Left ventricle myocardium inferior (tissue), 1 donor: ENCODE data around the gene HLF. TPM values are rescaled to one million over a fixed set of nuclear protein-coding genes. Genes with fewer than 3 reads are reported as not detected.

Experiments used
- DNase-seq: peaks from one replicate; pipeline ENCODE4 v3.0.0-alpha.2; 2020
- H3K27ac ChIP-seq: fragments of 200-600 bp; replicated peaks from 2 replicates; pipeline ENCODE4 v1.8.0; 2021
- H3K27me3 ChIP-seq: fragments of 200-600 bp; 2 replicates; pipeline ENCODE4 v1.8.0; 2021; ENCODE audit warnings: low read depth
- H3K36me3 ChIP-seq: fragments of 200-600 bp; 2 replicates; pipeline ENCODE4 v1.8.0; 2021
- H3K4me1 ChIP-seq: fragments of 200-600 bp; 2 replicates; pipeline ENCODE4 v1.8.0; 2021
- H3K4me3 ChIP-seq: fragments of 200-600 bp; 2 replicates; pipeline ENCODE4 v1.8.0; 2021; ENCODE audit warnings: mild to moderate bottlenecking, moderate library complexity
- H3K9me3 ChIP-seq: fragments of 200-600 bp; replicated peaks from 2 replicates; pipeline ENCODE4 v1.8.0; 2021
- CTCF ChIP-seq: fragments of 200-600 bp; IDR thresholded peaks from 2 replicates; pipeline ENCODE4 v1.8.0; 2021; ENCODE audit warnings: antibody characterized with exemption, mild to moderate bottlenecking, borderline replicate concordance
- intact Hi-C: fragments of 100-400 bp; cut with micrococcal nuclease; formaldehyde crosslinking; loops from one replicate; pipeline ENCODE4 v1.11.0; 2022
- total RNA-seq: library from RNA; stranded (reverse); fragmentation: NEBNext Ultra II Directional; extraction: Animal tissue kit (Norgen Biotek cat#: 25700); gene quantifications from one replicate; pipeline ENCODE4 v1.2.1, GENCODE V29; 2021
- donor health status: DM: no; HTN: yes; CAD: no; lungs with severe emphysema.

HLF gene
- total RNA-seq, 1 donor from 2014 or later: 22.6 TPM

GRCh38 chr17:55238931-55239297, 25.8 kb upstream of the HLF start:
- Histone ChIP-seq H3K4me1 (peaks cover 20% of the 10 kb centered on the region), H3K4me3 (peak overlapping the region; percentile 67), H3K27me3 (peaks cover 7% of the 10 kb centered on the region), H3K36me3 (no peaks in the 10 kb centered on the region), H3K27ac (peak overlapping the region; percentile 83), H3K9me3 (no peaks in the 10 kb centered on the region)
- no peak for DNase-seq
- intact Hi-C loops: no loop called here
- TF ChIP-seq CTCF: peak; percentile 16

GRCh38 chr17:55241097-55241496, 23.7 kb upstream of the HLF start:
- no peak for TF ChIP-seq CTCF
- Histone ChIP-seq H3K36me3 (no peaks in the 10 kb centered on the region), H3K4me3 (no peak overlapping the region), H3K27me3 (peaks cover 9% of the 10 kb centered on the region), H3K4me1 (peaks cover 20% of the 10 kb centered on the region), H3K9me3 (no peaks in the 10 kb centered on the region), H3K27ac (no peak overlapping the region)
- no peak for DNase-seq
- intact Hi-C loops: no loop called here

- Histone ChIP-seq H3K4me3 (no peak overlapping the region), H3K27ac (no peak overlapping the region), H3K27me3 (peaks cover 9% of the 10 kb centered on the region), H3K9me3 (no peaks in the 10 kb centered on the region), H3K36me3 (no peaks in the 10 kb centered on the region), H3K4me1 (peaks cover 17% of the 10 kb centered on the region)
- DNase-seq: no peak
- TF ChIP-seq CTCF: no peak
- intact Hi-C loops: no loop called here
These were observed 22.3 kb upstream of the HLF start for GRCh38 chr17:55242476-55242875.

- intact Hi-C loops: no loop called here
- Histone ChIP-seq H3K4me3 (no peak overlapping the region), H3K4me1 (no peaks in the 10 kb centered on the region), H3K27me3 (peaks cover 9% of the 10 kb centered on the region), H3K9me3 (no peaks in the 10 kb centered on the region), H3K27ac (no peak overlapping the region), H3K36me3 (no peaks in the 10 kb centered on the region)
- TF ChIP-seq CTCF: no peak
- DNase-seq: no peak
These were observed 18.8 kb upstream of the HLF start for GRCh38 chr17:55245986-55246385.

GRCh38 chr17:55246583-55246982, 18.2 kb upstream of the HLF start:
- Histone ChIP-seq H3K27ac (no peak overlapping the region), H3K4me3 (no peak overlapping the region), H3K9me3 (no peaks in the 10 kb centered on the region), H3K27me3 (peaks cover 9% of the 10 kb centered on the region), H3K4me1 (no peaks in the 10 kb centered on the region), H3K36me3 (no peaks in the 10 kb centered on the region)
- DNase-seq: no peak
- intact Hi-C loops: no loop called here
- no peak for TF ChIP-seq CTCF

GRCh38 chr17:55248077-55248476, 16.7 kb upstream of the HLF start:
- Histone ChIP-seq H3K9me3 (no peaks in the 10 kb centered on the region), H3K4me1 (no peaks in the 10 kb centered on the region), H3K27me3 (peaks cover 13% of the 10 kb centered on the region), H3K4me3 (no peak overlapping the region), H3K27ac (no peak overlapping the region), H3K36me3 (no peaks in the 10 kb centered on the region)
- intact Hi-C loops: no loop called here
- DNase-seq: no peak
- no peak for TF ChIP-seq CTCF
